ENCODE data around the gene SLC43A2. TPM values are rescaled to one million over a fixed set of nuclear protein-coding genes. Genes with fewer than 3 reads are reported as not detected.
A peak's percentile ranks its signal among the peaks of the same experiment; 100 is the strongest.

Gene SLC43A2
- total and polyA plus RNA-seq, 10 of the 15 experiments (the other 5 are each of a cell fraction or from before 2014, with no cell fraction given) = 0.03 to 14.0 (median 5.3) TPM

GRCh38 chr17:1648963-1649843 is 20.6 kb upstream of the SLC43A2 start (continued):
- TF ChIP-seq TCF7 (IDR thresholded peaks at IDR 0.05; ENCODE audit: borderline replicate concordance) (no peak), MAX (IDR thresholded peaks at IDR 0.05; ENCODE audit: low read depth, low read length) (peak; percentile 83; the same call in 1 of the 2 replicates), NFYA (IDR thresholded peaks at IDR 0.05; ENCODE audit: borderline replicate concordance, low read depth, low read length) (no peak), BACH1 (IDR thresholded peaks at IDR 0.05; ENCODE audit: borderline replicate concordance) (no peak), TCF12 (IDR thresholded peaks at IDR 0.05; ENCODE audit: low read depth, low read length) (peak; percentile 88), FOXK2 (IDR thresholded peaks at IDR 0.05) (no peak), BCL3 (IDR thresholded peaks at IDR 0.05; ENCODE audit: borderline replicate concordance, insufficient read depth, low read depth, low read length, poor library complexity, severe bottlenecking) (no peak), SREBF1 (IDR thresholded peaks at IDR 0.05; ENCODE audit: low read length) (no peak), RUNX3 (IDR thresholded peaks at IDR 0.05; ENCODE audit: low read length) (peak; percentile 37; the same call in 1 of the 2 replicates), TARDBP (IDR thresholded peaks at IDR 0.05; ENCODE audit: borderline replicate concordance) (no peak), PAX8 (IDR thresholded peaks at IDR 0.05) (no peak), ZSCAN29 (IDR thresholded peaks at IDR 0.05) (no peak), KLF5 (IDR thresholded peaks at IDR 0.05; ENCODE audit: partially characterized antibody) (no peak), YY1 (IDR thresholded peaks at IDR 0.05; ENCODE audit: low read depth, low read length) (peak; percentile 95), HDGF (IDR thresholded peaks at IDR 0.05) (no peak), JUND (IDR thresholded peaks at IDR 0.05; ENCODE audit: low read depth, low read length) (no peak), ZBTB40 (IDR thresholded peaks at IDR 0.05; ENCODE audit: borderline replicate concordance) (no peak), BMI1 (IDR thresholded peaks at IDR 0.05; ENCODE audit: borderline replicate concordance) (no peak), RB1 (IDR thresholded peaks at IDR 0.05; ENCODE audit: borderline replicate concordance) (peak; percentile 65; the same call in 1 of the 2 replicates), JUNB (IDR thresholded peaks at IDR 0.05) (no peak), NFXL1 (IDR thresholded peaks at IDR 0.05; ENCODE audit: borderline replicate concordance) (no peak), SIX5 (IDR thresholded peaks at IDR 0.05; ENCODE audit: low read depth, low read length, severe bottlenecking) (no peak), EED (IDR thresholded peaks at IDR 0.05; ENCODE audit: low read depth) (no peak), WRNIP1 (IDR thresholded peaks at IDR 0.05; ENCODE audit: borderline replicate concordance, low read depth, low read length) (no peak), IRF3 (IDR thresholded peaks at IDR 0.05) (no peak)

Data from GM12878 (cell line).